ENCODE measurements around the gene FAM171A1.

FAM171A1 gene

GRCh38 chr10:15370856-15371701 is at the start of gene FAM171A1:
FAM171A1 (minus strand) TSS chr10:15371289; CDS start chr10:15371052, 237 bp downstream.
- H3K79me2 ChIP-seq (ENCODE audit: insufficient read depth, low read length): no peaks in the 10 kb centered on the region
- H3F3A ChIP-seq (ENCODE audit: insufficient read depth, low read length): no peaks in the 10 kb centered on the region
- TF ChIP-seq CTCF (IDR thresholded peaks at IDR 0.05; ENCODE audit: low read length) (no peak), EZH2 (IDR thresholded peaks at IDR 0.05; ENCODE audit: borderline replicate concordance, low read length) (no peak)
- H3K9ac ChIP-seq (ENCODE audit: low read length): no peak within 1 kb of the TSS
- no peak within 1 kb of the TSS for H3K27ac ChIP-seq (ENCODE audit: low read depth, low read length, poor library complexity, severe bottlenecking)
- H3K9me2 ChIP-seq (ENCODE audit: low read depth, low read length): no peaks in the 10 kb centered on the region
- no peaks in the 10 kb centered on the region for H3K9me3 ChIP-seq (ENCODE audit: low read length)
- H3K4me2 ChIP-seq (ENCODE audit: low read length): no peak within 1 kb of the TSS
- H3K27me3 ChIP-seq (ENCODE audit: insufficient read depth, low read length): no peaks in the 10 kb centered on the region
- H3K36me3 ChIP-seq (ENCODE audit: insufficient read depth, low read length): no peaks in the 10 kb centered on the region
- no peak within 1 kb of the TSS for H2AFZ ChIP-seq (ENCODE audit: low read length)
- no peaks in the 10 kb centered on the region for H3K4me1 ChIP-seq (ENCODE audit: insufficient read depth, low read length, severe bottlenecking)
- H4K20me1 ChIP-seq (ENCODE audit: insufficient read depth, low read length): no peaks in the 10 kb centered on the region
- no peak within 1 kb of the TSS for H3K4me3 ChIP-seq (ENCODE audit: low read depth, low read length, poor library complexity, severe bottlenecking)

GRCh38 chr10:15420858-15421257 is 49.8 kb upstream of the FAM171A1 start:
- Histone ChIP-seq H3K36me3 (ENCODE audit: insufficient read depth, low read length) (no peaks in the 10 kb centered on the region), H3K27ac (ENCODE audit: low read depth, low read length, poor library complexity, severe bottlenecking) (no peak overlapping the region), H3K9ac (ENCODE audit: low read length) (no peak overlapping the region), H3K9me2 (ENCODE audit: low read depth, low read length) (no peaks in the 10 kb centered on the region), H3K9me3 (ENCODE audit: low read length) (no peaks in the 10 kb centered on the region), H2AFZ (ENCODE audit: low read length) (no peak overlapping the region), H3K4me3 (ENCODE audit: low read depth, low read length, poor library complexity, severe bottlenecking) (no peak overlapping the region), H3K79me2 (ENCODE audit: insufficient read depth, low read length) (no peaks in the 10 kb centered on the region), H3K4me1 (ENCODE audit: insufficient read depth, low read length, severe bottlenecking) (no peaks in the 10 kb centered on the region), H3K4me2 (ENCODE audit: low read length) (no peak overlapping the region), H4K20me1 (ENCODE audit: insufficient read depth, low read length) (no peaks in the 10 kb centered on the region), H3F3A (ENCODE audit: insufficient read depth, low read length) (no peaks in the 10 kb centered on the region), H3K27me3 (ENCODE audit: insufficient read depth, low read length) (no peaks in the 10 kb centered on the region)
- no peak for TF ChIP-seq CTCF (IDR thresholded peaks at IDR 0.05; ENCODE audit: low read length)
- no peak for TF ChIP-seq EZH2 (IDR thresholded peaks at IDR 0.05; ENCODE audit: borderline replicate concordance, low read length)

- Histone ChIP-seq H3K4me3 (ENCODE audit: low read depth, low read length, poor library complexity, severe bottlenecking) (no peak overlapping the region), H3K4me1 (ENCODE audit: insufficient read depth, low read length, severe bottlenecking) (no peaks in the 10 kb centered on the region), H3K9me3 (ENCODE audit: low read length) (no peaks in the 10 kb centered on the region), H4K20me1 (ENCODE audit: insufficient read depth, low read length) (no peaks in the 10 kb centered on the region), H3K36me3 (ENCODE audit: insufficient read depth, low read length) (no peaks in the 10 kb centered on the region), H3K27me3 (ENCODE audit: insufficient read depth, low read length) (no peaks in the 10 kb centered on the region), H3K79me2 (ENCODE audit: insufficient read depth, low read length) (no peaks in the 10 kb centered on the region), H3F3A (ENCODE audit: insufficient read depth, low read length) (no peaks in the 10 kb centered on the region), H3K9me2 (ENCODE audit: low read depth, low read length) (no peaks in the 10 kb centered on the region), H3K27ac (ENCODE audit: low read depth, low read length, poor library complexity, severe bottlenecking) (no peak overlapping the region), H2AFZ (ENCODE audit: low read length) (no peak overlapping the region), H3K9ac (ENCODE audit: low read length) (no peak overlapping the region), H3K4me2 (ENCODE audit: low read length) (no peak overlapping the region)
- TF ChIP-seq EZH2 (IDR thresholded peaks at IDR 0.05; ENCODE audit: borderline replicate concordance, low read length) (no peak), CTCF (IDR thresholded peaks at IDR 0.05; ENCODE audit: low read length) (peak; percentile 84)
Measured at GRCh38 chr10:15419279-15419874, 48.3 kb upstream of the FAM171A1 start.

All from OCI-LY1 (cell line).